IPS-NIHi7 (cell line): ENCODE measurements around the gene ZNF536.
"Not testable (repeated sequence)": the region's sequence is repeated elsewhere in the genome, so short reads cannot be mapped to it uniquely, and the experiment has no call there.

Source experiments
- DNase-seq: peaks from one replicate; pipeline ENCODE4 v3.0.0; 2012; ENCODE audit warnings: mixed read lengths; ENCODE audit errors: extremely low spot score

ZNF536 gene

DNA sequence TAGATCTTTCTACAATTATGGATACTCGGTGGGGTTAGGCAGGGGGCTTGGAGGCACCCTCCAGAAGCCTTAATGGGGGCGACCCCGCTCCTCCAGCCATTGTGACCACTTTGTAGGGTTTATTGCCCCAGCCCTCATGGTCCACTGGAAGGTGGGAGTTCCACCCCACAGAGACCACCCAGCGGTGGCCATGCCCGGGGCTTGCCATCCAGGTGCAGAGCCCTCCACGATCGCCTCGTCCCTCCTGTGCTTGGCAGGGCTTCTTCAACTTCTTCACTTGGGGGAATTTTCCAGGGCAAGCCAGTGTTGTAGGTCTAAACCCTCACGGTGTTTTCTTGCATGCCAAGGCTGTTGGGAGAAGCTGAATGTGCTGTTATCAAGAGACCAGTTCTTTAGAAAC is 16.1 kb downstream of the ZNF536 start:
- no peak for DNase-seq

DNA sequence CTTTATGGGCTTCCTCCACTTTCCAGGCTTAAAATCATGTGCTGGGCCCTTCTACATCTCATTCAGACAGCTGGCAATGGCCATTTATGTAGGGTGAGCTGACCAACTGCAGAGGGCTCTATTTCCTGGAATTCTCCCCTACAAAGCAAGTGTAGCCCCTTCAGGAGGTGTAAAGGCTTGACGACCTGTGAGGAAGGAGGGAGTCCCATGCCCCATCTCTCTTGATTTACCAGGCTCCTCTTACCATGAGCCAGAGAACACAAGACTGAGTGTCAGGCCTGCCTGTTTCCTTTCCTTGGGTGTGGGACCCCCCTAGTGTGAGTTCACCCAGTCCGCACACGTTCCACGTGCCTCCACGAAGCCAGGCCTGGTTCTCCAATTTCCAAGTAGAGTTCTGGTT is 16.6 kb downstream of the ZNF536 start:
- DNase-seq = no peak

DNA sequence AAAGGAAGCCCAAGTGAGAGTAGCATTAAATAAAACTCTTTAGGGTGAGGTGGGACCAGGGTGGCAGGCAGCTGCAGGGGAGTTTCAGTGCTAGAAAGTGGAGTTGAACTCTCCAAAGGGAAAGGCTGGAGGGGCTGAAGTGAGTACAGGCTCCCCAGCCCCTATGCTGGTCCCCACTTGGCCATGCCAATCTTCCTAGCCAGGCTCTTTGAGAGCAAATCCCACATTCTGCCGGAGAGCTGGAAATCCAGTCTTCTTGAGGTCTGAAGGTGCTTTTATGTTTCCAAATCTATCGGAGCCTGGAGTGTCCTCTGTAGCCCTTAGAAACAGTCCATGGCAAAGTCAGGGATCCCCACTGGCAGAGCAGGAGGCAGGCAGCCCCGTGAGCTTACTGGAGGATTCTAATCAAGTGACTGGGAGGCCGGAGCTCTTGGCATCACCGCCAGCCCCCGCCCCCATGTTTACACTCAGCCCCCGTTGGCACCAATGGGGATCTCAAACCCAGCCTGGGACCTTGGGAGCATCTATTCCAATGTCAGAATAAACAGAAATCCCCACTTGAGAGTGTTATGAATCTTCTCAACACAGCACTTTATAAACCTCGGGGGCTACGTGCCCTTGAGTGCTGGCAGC is 18.3 kb downstream of the ZNF536 start:
- no peak for DNase-seq

DNA sequence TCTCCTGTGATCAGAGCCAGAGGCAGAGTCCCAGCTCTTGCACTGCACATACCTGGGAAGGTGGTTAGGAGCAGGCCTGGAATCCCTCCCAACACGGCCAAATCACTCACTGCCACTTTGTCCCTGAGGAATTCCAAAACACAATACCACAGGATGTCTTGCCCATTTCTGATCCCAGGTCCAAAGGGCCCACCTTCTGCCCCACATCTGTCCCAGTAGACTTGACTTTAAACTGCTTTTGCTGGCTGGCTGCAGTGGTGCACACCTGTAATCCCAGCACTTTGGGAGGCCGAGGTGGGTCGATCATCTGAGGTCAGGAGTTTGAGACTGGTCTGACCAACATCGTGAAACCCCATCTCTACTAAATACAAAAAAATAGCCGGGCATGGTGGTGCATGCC is 18.9 kb downstream of the ZNF536 start:
- DNase-seq = no peak

DNA sequence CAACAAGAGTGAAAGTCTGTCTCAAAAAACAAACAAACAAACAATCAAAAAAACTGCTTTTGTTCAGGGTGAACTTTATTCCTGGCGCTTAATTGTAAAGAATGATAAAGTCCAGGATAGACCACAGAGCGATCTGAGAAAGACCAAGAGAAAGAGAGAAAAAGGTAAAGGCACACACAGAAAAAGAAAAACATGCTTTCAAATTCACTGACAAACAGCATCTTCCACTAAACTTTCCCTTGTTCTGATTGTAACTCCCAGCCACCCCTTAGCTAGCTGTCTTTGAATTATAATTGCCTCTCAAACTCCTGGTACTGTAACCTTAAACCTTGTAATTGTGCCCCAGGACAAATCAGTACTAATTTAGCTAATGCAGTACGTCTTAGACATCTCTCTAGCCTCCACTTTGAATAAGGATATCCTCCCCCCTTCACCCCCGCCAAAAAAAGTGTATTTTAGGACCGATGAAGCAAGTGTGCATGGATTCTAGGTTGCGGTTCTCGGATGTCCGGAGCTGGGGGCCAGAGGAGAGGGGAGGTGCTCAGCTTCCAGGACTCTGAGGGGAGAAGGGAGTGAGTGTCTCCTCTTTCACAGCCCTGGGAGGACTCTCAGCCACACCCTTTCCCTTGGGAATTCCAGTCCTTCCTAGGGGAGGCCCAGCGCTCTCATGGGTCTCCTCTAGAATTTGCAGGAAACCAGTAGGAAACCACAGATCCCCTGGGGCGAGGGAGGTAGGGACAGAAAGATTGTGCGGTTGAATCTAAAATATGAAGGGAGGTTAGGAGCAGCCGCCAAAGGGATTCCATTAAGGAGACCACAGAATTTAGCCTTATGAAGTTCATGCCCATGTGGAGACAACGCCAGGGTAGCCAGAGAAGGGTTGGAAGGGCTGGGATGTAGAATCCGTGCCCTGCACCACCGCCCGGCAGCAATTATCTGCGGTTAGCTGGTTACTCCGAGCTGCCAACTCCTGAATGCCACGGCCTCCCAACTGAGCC is 19.7 kb downstream of the ZNF536 start:
- DNase-seq = peak; percentile 57

DNA sequence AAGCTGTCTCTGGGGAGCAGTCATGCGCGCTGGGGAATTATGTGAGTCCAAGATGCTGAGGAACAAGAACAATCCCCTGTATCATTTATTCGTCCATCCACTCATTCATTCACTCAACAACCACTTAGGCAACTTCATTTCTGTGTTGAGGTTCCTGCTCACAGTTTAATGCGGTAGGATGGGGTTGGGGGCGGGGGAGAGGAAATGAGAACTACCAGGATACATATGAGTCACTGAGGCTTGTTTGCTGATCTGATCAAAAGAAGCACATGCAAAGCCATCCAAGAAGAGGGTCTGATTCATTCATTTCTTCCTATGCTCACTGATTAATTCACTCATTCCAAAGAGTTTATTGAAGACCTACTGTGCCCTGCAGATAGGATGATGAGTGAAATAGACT is 20.9 kb downstream of the ZNF536 start:
- no peak for DNase-seq

DNA sequence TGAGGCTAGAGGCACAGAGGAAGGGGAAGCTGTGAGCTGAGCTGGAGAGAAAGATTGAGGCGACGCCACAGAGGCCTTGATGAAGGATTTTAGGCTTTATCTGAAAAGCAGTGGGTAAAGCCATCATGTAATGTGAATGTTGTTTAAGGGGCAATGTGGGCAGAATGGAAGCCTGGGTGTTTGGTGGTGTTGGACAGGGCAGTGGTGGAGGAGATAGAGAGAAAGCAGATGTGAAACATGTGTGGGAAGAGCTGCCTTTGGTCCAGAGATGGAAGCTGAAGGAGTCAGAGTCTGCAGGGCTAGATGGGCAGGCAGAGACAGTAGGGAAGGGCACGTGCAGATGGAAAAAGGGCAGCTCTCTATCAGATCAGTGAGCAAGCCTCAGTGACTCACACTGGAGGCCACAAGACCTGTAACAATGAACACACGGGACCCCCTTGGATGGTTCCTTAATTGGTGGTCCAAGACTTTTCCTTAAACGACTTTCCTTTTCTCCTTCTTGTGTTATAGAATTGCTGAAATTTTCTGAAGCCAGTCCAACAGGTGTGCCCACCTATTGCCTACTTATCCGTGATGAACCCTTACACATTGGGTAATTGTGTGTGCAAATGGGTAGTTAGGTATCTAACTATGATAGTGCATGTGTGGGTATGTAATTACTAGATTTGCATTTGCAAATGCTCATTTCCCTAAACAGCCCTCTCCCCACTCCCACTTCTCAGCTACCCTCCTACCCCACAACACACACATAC is 21.7 kb downstream of the ZNF536 start:
- DNase-seq = no peak

DNA sequence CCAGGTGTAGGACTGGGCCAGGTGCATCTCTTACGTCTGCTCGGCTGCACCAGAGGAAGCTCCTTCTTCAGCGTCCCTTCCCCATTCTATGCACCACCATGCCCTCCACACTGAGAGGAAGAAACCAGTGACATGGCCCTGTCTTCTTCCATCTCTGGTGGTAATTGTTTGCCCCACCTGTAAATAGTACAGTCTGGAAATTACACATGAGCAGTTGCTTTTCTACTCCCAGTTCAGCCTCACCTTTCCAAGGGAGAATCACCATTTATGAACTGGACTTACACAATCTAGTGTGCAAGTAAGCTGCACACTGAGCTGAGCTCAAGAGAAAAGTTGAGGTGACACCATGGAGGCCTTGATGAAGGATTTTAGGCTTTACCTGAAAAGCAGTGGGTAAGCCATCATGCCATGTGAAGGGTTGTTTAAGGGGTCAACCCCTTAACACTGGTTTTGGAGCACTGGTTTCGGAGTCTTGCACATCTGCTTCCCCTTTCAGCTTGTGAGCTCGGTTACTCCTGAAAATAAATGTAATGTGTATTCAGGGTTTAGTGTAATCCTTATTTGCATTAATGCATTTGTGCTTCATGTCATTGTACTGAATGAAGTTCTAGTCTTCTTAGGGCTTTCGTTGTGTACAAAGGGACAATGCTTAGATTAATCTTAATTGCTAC is 22.4 kb downstream of the ZNF536 start:
- DNase-seq = no peak

DNA sequence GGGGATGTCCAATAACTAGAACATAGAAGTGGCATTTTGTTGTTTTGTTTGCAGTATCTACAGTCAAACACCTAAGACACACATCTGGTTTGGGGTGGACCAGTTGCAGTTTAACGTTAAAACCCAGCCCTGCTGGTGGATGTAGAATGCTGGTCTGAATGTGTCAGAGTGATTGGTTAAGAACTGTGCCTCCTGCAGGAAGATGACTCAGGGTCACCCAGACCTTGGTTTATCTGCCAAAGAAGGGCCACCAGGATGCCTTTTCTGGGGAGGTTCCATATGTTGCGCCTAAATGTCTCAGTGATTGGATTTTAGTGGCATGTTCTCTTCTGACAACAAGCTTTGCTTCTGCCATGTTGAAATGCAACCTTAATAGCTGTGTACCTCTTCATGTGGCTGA is 23.1 kb downstream of the ZNF536 start:
- DNase-seq = no peak

DNA sequence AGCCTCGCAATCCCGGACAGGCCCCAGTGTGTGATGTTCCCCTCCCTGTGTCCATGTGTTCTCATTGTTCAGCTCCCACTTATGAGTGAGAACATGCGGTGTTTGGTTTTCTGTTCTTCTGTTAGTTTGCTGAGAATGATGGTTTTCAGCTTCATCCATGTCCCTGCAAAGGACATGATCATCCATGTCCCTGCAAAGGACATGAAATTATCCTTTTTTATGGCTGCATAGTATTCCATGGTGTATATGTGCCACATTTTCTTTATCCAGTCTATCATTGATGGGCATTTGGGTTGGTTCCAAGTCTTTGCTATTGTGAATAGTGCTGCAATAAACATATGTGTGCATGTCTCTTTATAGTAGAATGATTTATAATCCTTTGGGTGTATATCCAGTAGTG is 26.4 kb downstream of the ZNF536 start:
- DNase-seq = not testable (repeated sequence)

DNA sequence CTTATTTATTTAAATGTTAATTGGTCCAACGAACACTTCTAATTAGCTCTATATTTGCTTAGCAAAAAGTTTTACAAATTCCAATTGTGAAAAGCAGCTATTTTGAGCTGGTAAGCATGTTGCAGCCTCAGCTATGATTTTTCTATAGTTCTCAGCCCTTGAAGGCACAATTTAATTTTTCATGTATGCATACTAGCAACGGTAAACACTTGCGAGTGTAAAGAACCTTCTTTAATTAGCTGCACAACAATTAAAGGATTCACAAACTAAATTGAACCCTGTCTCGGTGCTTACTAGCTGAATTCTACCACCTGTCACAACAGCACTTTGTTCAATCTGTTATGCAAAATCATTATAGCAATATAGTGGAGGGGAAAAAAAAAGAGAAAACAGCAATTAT is 29.8 kb downstream of the ZNF536 start:
- no peak for DNase-seq

DNA sequence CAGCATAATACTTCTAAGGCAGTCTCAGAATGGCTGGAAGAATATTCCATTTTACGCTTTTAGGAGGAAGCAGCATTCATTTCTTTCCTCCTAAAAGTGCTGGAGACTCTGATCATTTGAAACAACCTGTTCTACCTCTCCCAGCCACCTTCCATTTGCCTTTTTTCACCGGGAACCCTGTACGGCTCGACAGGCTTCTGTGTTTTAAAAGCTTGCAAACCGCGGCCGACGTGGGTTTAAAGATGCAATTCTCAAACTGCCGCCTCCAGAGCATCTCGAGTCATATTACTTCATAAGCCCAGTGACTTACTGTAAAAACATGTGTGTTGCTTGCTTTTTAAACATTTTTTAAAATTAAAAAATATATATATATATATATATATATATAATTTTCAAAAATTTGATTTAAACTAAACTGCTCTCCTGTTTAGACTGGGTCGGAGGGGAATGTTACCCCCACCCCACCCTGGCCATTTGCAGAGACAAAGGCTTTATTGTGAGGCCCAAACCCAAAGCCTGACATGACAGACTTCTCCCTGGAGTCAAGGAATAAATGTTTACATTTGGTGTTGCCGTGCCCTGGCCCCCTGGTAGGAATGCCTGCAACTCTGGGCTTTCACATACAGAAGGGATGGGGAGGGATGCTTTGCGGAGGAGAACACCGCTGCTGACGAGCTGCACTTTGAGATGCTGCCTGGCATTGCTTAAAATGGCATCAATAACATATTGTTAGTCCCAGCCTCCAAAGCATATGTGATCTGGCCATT is 30.4 kb downstream of the ZNF536 start:
- DNase-seq = no peak

DNA sequence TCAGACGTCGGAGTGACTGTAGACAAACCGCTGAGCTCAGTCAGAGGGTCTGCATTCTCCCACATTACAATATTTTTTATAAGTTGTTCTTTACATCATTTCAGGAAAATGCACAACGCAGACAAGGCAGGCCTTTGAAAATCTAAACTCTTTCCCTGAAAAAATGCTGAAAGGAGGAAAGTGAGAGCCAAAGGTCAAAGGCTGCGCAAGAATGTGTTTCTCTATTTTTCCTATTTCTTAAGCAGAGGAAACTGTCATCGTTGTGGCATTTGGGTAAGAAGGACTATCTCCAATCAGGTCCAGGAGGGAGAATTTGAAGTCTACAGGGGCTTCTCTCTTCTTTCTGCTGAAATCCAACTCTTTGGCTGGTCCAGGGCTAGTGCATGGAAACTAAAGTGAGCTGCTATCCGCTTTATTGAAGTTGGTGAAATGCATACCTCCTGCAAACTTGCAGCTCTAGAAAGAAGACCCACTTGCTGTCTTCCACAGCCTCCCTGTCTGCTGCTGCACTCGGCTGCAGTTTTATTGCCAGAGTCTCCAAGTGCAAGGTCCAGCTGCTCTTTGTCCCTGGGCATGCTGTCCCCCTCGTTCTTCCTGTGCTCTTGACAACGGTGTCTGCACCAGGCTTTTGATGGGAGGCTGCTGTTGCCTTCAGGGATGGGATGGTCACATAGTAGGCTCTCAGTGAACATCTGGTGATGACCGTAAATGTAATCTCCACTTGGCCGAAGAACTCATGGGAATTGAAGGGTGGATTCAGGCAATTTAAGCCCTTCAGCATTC is 31.2 kb downstream of the ZNF536 start:
- no peak for DNase-seq

DNA sequence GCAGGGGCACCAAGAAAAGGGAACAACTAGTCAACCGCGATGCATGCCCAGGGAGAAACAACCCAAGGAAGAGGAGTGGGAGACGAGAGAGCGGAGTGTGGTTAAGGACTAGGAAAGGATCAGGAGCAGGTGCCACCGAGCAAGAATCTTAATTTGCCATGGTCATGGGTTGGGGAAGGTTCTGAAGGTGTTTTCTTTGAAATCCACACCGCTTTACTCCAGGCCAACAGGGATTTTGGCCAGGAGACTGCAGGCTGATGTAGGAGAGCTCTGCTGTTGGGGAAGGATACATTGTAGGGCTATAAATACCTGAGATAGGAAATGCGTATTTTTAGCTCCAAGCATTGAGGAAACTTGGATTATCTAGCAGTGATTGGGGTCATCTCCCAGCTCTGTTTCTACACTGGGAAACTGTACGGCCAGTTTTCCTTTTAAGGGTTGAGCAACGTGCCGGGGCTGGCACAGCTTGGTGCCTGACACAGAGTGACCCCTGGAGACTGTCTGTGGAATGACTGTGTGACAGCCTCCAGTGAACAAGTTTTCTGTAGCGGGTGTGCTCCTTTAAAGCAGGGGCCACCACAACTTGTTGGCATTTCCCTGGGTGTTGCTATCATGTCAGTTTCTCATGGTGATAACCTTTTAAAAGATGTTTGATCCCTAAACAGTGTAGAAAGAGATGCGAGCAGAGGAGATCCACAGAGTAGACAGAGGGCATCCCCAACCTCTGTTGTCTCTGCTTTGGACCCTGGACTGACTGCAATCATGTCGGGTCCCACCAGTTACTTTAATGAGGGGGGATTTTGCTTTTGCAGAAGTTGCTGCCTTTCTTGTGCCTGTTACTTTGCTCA is 34.3 kb downstream of the ZNF536 start:
- DNase-seq = peak; percentile 76

DNA sequence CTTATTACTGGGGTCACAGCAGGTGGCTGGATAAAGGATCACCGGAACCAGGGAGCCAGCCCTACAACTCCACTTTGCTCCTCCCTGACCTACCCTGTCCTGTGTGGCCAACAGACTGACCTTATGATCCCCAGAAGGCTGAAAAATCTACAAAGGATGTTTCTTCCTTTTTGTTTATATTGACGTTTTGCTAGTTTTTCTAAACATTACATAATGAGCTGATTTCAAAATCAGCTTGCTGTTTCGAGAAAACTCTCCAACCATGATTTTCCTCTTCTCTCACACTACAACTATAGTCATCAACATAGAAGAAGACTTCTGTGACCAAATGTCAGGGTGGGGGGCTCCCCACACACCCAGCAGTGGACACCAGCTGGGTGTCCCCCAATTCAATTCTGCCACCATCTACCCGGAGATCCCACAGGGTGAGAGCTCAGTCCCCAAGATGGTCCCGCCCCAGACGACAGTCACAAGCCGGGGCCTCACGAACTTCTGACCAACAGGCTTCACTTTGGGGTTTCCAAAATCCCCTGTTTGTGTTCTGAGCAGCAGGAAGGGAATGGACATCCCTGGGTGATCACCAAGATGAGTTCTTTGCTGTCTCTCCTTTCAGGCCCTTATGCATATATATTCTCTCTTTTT is 35.0 kb downstream of the ZNF536 start:
- DNase-seq = no peak

DNA sequence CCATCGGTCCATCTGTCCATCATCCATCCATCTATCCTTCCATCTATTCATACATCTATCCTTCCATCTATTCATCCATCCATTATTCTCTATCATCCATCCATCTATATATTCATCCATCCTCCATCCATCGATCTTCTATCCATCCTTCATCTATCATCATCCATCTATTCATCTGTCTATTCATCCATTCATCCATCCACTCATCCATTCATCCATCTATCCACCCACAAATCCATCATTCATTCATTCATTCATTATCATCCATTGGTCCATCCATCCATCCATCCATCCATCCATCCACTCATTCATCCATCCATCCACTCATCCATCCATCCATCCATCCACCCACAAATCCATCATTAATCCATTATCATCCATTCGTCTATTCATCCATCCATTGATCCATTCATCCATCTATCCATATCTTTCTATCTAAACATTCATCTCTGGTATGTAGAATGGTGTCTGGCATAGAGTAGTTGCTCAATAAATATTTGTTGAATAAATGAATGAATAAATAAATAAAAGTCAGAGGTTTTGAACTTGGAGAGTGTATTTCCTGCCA is 36.6 kb downstream of the ZNF536 start:
- DNase-seq = no peak

DNA sequence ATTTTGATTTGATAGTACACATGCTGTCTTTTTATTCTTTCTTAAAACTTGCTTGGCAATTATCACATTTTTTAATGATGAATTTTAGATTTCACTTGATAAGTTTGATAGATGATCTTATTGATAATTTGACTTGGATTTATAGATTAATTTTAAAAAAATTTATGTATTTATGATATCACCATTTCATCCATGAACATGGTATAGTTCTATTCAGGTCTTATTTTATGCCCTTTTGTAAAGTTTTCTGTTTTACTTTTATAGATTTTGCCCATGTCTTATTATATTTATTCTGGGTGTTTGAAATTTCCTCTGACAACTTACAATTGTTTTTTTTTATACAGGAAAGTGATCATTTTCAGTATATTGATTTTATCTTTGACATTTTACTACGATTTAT is 39.5 kb downstream of the ZNF536 start:
- DNase-seq = no peak

DNA sequence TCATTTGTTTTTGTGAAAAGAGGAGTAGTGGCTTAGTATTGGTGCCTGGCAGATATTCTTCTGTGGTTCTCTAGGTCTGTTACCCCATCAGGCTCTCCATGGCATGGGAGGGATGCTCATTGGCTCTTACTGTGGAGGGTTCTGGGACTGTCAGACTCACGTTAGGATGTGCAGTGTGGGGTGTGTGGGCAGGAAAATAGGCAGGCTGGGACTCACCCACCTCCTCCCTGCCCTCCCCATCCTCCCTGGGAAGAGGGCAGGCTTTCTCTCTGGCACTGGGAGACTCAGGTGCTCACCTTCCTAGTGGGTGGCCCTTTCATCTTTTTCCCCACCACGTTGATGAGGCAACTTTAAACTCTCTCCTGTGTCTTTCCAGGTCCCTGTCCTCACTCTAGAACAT is 44.2 kb downstream of the ZNF536 start:
- DNase-seq = no peak

DNA sequence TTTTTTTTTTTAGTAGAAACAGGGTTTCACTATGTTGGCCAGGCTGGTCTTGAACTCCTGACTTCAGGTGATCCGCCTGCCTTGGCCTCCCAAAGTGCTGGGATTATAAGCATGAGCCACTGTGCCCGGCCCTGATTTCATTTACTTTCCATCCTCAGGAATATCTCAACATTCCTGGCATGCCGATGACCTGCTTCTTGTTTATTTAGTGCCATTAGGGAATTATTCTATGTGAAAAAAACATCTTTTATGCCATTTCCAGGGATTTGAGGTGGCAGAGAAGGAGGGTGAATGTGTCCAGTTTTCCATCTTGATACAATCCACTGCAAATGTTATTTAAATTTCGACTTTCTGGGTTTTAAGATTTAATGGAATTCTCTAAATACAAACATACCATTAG is 45.0 kb downstream of the ZNF536 start:
- DNase-seq = not testable (repeated sequence)
